Epithelial cell of esophagus (primary cell): Measurements from ENCODE around the gene TGM6.

Experiments used
- DNase-seq: peaks from one replicate; pipeline ENCODE4 v3.0.0; 2010; ENCODE audit warnings: low read depth
- H3K4me3 ChIP-seq: 2 replicates; pipeline ENCODE4 v1.5.1; 2011; ENCODE audit warnings: mild to moderate bottlenecking, low read length, control low read depth
- CTCF ChIP-seq: IDR thresholded peaks from 2 replicates; pipeline ENCODE4 v1.5.1; 2011; ENCODE audit warnings: low read depth, mild to moderate bottlenecking, low read length, control low read depth, inconsistent platforms; ENCODE audit not compliant: insufficient read depth; ENCODE audit errors: missing control alignments

The TGM6 gene

DNA sequence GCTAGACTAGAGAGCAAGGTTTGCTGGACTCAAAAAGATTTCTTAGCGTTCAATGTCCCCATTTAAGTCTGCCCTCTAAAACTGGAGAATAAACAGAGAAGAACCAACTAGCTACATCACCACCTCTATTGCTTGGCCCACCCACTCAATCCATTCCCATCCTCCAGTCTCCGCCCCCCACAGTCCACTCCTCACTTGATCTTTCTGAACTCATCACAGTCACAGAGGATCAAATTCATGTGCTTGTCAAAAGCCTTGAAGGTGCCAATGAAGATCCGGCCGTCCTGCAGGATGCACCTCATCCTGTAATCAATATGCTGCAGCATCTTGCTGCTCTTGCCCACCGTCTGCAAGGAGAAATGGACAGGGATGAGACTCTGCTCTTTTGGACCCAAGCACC is 86.7 kb downstream of the TGM6 start:
- DNase-seq = no peak
- no peak for TF ChIP-seq CTCF
- no peak overlapping the region for H3K4me3 ChIP-seq

GRCh38 chr20:2468581-2469407 is 88.1 kb downstream of the TGM6 start:
- peak overlapping the region; percentile 92 for H3K4me3 ChIP-seq
- TF ChIP-seq CTCF = no peak
- no peak for DNase-seq

DNA sequence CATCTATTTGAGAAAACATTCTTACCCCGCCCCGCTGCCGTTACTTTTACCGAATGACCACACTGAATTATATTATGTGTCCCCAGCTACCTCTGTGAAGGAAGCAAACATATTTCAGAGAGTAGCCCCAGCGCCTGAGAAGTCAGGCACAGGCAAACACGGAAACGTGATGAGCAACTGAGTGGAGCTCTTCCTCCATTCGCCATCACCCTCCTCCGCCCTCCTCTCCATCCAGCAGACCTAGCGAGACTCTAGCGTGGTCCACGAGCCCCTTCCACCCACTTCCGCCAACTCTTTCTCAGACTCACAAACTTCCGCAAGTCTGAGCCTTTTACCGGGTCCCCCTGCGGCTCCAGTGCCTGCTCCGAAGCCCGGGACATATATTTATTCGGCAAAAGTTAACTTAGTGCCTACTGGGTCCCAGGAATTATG is 89.3 kb downstream of the TGM6 start:
- peak overlapping the region; percentile 92 for H3K4me3 ChIP-seq
- DNase-seq = peak; percentile 68
- TF ChIP-seq CTCF = no peak

- no peak for TF ChIP-seq CTCF
- peak; percentile 100 for DNase-seq
Observed at GRCh38 chr20:2470423-2471193, 89.9 kb downstream of the TGM6 start, which contains the start of gene SNRPB. SNRPB (minus strand) TSS chr20:2470789; CDS start chr20:2470690, 99 bp downstream.

GRCh38 chr20:2473516-2473915 is 92.8 kb downstream of the TGM6 start:
- DNase-seq = peak; percentile 38
- H3K4me3 ChIP-seq = no peak overlapping the region
- no peak for TF ChIP-seq CTCF

More at GRCh38 chr20:2470423-2471193, 89.9 kb downstream of the TGM6 start, which contains the start of gene SNRPB:
- peak within 1 kb of the TSS; percentile 92 for H3K4me3 ChIP-seq

DNA sequence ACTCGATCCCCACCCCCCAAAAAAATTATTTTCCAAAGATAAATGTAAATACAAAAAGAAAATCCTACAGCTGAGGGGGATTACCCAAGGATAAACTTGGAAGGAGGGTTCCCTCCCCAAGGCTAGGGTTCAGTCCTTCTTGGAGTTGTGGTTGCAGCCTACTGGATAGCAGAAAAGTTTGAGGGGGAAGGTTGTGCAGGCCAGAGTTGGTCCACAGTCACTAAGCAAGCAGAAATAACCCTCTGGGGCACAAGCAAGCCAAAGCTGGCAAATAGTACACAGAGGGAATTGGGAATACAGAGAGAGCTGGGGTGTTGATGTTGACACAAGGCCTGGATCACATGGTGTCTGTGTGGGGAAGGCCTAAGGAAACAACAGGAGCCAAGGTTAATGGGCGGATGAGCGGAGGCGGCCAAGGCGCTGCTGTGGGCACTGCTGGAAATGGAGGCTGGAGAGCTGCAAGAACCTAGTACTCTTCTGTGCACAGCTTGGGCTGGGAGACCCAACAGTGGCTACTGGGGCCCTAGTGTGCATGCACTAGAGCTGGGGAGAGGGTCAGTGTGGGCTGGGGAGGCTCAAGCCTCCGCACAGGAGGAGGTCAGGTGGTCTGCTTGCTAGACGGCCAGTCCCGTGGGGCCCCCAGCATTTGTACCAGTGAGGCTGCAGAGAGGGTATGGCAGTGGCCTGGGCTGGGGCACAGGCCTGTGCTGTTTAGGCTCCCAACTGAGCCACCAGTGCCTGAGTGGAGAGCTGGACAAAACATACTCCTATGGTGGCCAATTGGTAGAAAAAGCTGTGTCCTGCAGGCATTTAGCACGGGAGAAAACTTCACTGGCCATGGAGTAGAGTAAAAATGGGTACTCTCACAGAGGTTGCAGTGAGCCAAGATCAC is 95.4 kb downstream of the TGM6 start:
- no peak overlapping the region for H3K4me3 ChIP-seq
- no peak for TF ChIP-seq CTCF
- DNase-seq = no peak
